ENCODE measurements around the gene C11orf54. TPM values are rescaled to one million over a fixed set of nuclear protein-coding genes. Genes with fewer than 3 reads are reported as not detected.
A peak's percentile ranks its signal among the peaks of the same experiment; 100 is the strongest.

C11orf54 gene
- 23.9 TPM for polyA plus RNA-seq (2013, experiment 1 of 2)
- 27.6 TPM for polyA plus RNA-seq (2013, experiment 2 of 2)

- H3K4me3 ChIP-seq (ENCODE audit: extremely low read depth, insufficient read depth, low read length, poor library complexity, severe bottlenecking): peak within 1 kb of the TSS; percentile 98
- 0% methylated on average over 45 to 57 of the region's 65 CpGs for WGBS, 2 experiments (ENCODE audit: insufficient coverage in 2 of 2)
- peaks cover 10% of the 10 kb centered on the region for H3K4me1 ChIP-seq (ENCODE audit: control insufficient read depth, insufficient read depth, low read length, poor library complexity, severe bottlenecking)
- H3K9me3 ChIP-seq (ENCODE audit: control insufficient read depth, low read length): no peaks in the 10 kb centered on the region
- H3K36me3 ChIP-seq (ENCODE audit: control insufficient read depth, insufficient read depth, low read length): peaks cover 36% of the 10 kb centered on the region
- peak within 1 kb of the TSS; percentile 95 for H3K27ac ChIP-seq (ENCODE audit: low read depth, low read length, severe bottlenecking)
These were observed at the start of gene C11orf54, which contains the start of gene TAF1D for GRCh38 chr11:93741094-93741881. TSS of gene C11orf54 (plus strand) at chr11:93741672. CDS start at chr11:93747394, 5,722 bp downstream. TSS of gene TAF1D (minus strand) at chr11:93741495. CDS start at chr11:93739304, 2,191 bp downstream.

DNA sequence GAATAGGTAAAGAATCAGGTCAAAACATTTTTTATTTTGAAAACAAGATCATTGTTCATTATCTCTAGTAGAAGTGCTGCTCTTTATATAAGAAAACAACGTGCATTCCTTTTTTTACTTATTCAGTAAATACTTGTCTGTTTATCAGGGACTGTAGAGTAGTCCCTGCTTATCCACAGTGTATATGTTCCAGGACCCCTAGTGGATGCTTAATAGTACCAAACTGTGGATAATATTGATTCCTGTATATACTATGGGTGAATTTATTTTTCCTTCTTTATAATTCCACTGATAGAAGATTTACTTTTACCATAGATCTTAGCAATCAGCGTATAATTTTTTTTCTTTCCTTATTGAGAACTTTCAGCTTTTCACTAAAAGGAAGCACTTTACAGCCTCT lies 47.4 kb upstream of the C11orf54 start:
- H3K36me3 ChIP-seq (ENCODE audit: control insufficient read depth, insufficient read depth, low read length): peaks cover 78% of the 10 kb centered on the region
- no CpG with 5 or more reads among the region's 2 CpGs for WGBS, 2 experiments (ENCODE audit: insufficient coverage in 2 of 2)
- H3K4me3 ChIP-seq (ENCODE audit: extremely low read depth, insufficient read depth, low read length, poor library complexity, severe bottlenecking): no peak overlapping the region
- H3K9me3 ChIP-seq (ENCODE audit: control insufficient read depth, low read length): no peaks in the 10 kb centered on the region
- H3K27ac ChIP-seq (ENCODE audit: low read depth, low read length, severe bottlenecking): no peak overlapping the region
- H3K4me1 ChIP-seq (ENCODE audit: control insufficient read depth, insufficient read depth, low read length, poor library complexity, severe bottlenecking): no peaks in the 10 kb centered on the region

DNA sequence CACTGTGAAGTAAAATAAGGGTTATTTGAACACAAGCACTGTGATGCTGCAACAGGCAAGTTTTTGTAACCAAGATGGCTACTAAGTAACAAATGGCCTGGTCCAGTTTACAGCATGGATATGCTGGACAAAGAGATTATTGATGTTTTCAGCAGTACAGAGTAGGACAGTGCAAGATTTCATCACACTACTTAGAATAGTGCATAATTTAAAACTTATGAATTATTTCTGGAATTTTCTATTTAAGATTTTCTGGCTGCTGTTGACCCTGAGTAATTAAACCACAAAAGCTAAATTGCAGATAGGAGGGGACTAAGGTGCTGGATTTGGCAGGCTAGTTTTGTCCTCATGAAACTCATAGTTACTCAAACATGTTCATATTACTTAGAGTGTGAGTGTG lies 46.9 kb upstream of the C11orf54 start:
- H3K36me3 ChIP-seq (ENCODE audit: control insufficient read depth, insufficient read depth, low read length): peaks cover 78% of the 10 kb centered on the region
- no peak overlapping the region for H3K4me3 ChIP-seq (ENCODE audit: extremely low read depth, insufficient read depth, low read length, poor library complexity, severe bottlenecking)
- no peaks in the 10 kb centered on the region for H3K4me1 ChIP-seq (ENCODE audit: control insufficient read depth, insufficient read depth, low read length, poor library complexity, severe bottlenecking)
- no peak overlapping the region for H3K27ac ChIP-seq (ENCODE audit: low read depth, low read length, severe bottlenecking)
- no peaks in the 10 kb centered on the region for H3K9me3 ChIP-seq (ENCODE audit: control insufficient read depth, low read length)

DNA sequence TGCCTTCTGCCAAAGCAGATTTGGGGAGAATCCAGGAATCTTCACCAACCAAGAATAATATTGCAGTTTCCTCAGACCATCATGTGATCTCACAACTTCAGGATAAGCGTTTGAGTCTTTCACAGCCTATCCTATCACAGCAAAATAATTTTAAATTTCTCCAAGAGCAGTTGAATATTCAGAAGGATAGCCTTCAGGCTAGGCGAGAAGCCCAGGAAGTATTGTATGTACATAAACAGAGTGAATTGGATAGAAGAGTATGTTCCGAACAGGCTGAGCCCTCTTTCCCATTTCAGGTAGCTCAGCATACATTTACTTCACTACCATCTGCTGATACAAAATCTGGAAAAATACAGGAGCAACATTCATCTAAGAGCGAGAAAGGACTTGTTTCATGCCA lies 43.9 kb upstream of the C11orf54 start:
- Histone ChIP-seq H3K36me3 (ENCODE audit: control insufficient read depth, insufficient read depth, low read length) (peaks cover 80% of the 10 kb centered on the region), H3K4me3 (ENCODE audit: extremely low read depth, insufficient read depth, low read length, poor library complexity, severe bottlenecking) (no peak overlapping the region), H3K9me3 (ENCODE audit: control insufficient read depth, low read length) (no peaks in the 10 kb centered on the region), H3K4me1 (ENCODE audit: control insufficient read depth, insufficient read depth, low read length, poor library complexity, severe bottlenecking) (no peaks in the 10 kb centered on the region), H3K27ac (ENCODE audit: low read depth, low read length, severe bottlenecking) (no peak overlapping the region)
- WGBS, 2 experiments (ENCODE audit: insufficient coverage in 2 of 2): 100% methylated on average over 1 of the region's 4 CpGs

GRCh38 chr11:93700830-93701229 lies 40.6 kb upstream of the C11orf54 start:
- 89 to 100% methylated on average over 1 to 2 of the region's 3 CpGs for WGBS, 2 experiments (ENCODE audit: insufficient coverage in 2 of 2)
- Histone ChIP-seq H3K9me3 (ENCODE audit: control insufficient read depth, low read length) (no peaks in the 10 kb centered on the region), H3K36me3 (ENCODE audit: control insufficient read depth, insufficient read depth, low read length) (peaks cover 81% of the 10 kb centered on the region)

DNA sequence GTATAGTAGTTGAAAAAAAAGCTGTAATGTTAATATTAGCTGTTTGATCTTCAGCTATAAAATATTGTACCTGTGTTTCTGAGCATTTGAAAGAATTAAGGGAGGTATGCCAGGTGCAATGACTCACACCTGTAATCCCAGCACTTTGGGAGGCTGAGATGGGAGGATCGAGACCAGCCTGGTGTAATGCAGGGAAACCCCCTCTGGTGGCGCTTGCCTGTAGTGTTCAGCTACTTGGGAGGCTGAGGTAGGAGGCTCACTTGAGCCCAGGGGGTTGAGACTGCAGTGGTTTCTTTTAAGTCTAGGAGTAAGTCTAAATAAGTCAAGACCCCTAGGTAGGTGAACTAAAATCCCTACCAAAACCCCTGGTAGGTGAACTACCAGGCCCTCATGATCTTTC lies 37.2 kb upstream of the C11orf54 start:
- H3K27ac ChIP-seq (ENCODE audit: low read depth, low read length, severe bottlenecking): no peak overlapping the region
- H3K4me3 ChIP-seq (ENCODE audit: extremely low read depth, insufficient read depth, low read length, poor library complexity, severe bottlenecking): no peak overlapping the region
- no peaks in the 10 kb centered on the region for H3K4me1 ChIP-seq (ENCODE audit: control insufficient read depth, insufficient read depth, low read length, poor library complexity, severe bottlenecking)
- WGBS, 2 experiments (ENCODE audit: insufficient coverage in 2 of 2): no CpG with 5 or more reads among the region's 2 CpGs
- peaks cover 77% of the 10 kb centered on the region for H3K36me3 ChIP-seq (ENCODE audit: control insufficient read depth, insufficient read depth, low read length)
- H3K9me3 ChIP-seq (ENCODE audit: control insufficient read depth, low read length): peaks cover 5% of the 10 kb centered on the region

More at GRCh38 chr11:93700830-93701229, 40.6 kb upstream of the C11orf54 start:
- no peaks in the 10 kb centered on the region for H3K4me1 ChIP-seq (ENCODE audit: control insufficient read depth, insufficient read depth, low read length, poor library complexity, severe bottlenecking)
- no peak overlapping the region for H3K4me3 ChIP-seq (ENCODE audit: extremely low read depth, insufficient read depth, low read length, poor library complexity, severe bottlenecking)
- H3K27ac ChIP-seq (ENCODE audit: low read depth, low read length, severe bottlenecking): no peak overlapping the region

- WGBS, 2 experiments (ENCODE audit: insufficient coverage in 2 of 2): no CpG with 5 or more reads among the region's 1 CpG
- Histone ChIP-seq H3K4me3 (ENCODE audit: extremely low read depth, insufficient read depth, low read length, poor library complexity, severe bottlenecking) (no peak overlapping the region), H3K36me3 (ENCODE audit: control insufficient read depth, insufficient read depth, low read length) (peaks cover 72% of the 10 kb centered on the region), H3K4me1 (ENCODE audit: control insufficient read depth, insufficient read depth, low read length, poor library complexity, severe bottlenecking) (no peaks in the 10 kb centered on the region), H3K9me3 (ENCODE audit: control insufficient read depth, low read length) (peaks cover 18% of the 10 kb centered on the region), H3K27ac (ENCODE audit: low read depth, low read length, severe bottlenecking) (no peak overlapping the region)
These were observed 31.2 kb upstream of the C11orf54 start for GRCh38 chr11:93710239-93710638.

- Histone ChIP-seq H3K27ac (ENCODE audit: low read depth, low read length, severe bottlenecking) (no peak overlapping the region), H3K9me3 (ENCODE audit: control insufficient read depth, low read length) (peaks cover 18% of the 10 kb centered on the region), H3K4me3 (ENCODE audit: extremely low read depth, insufficient read depth, low read length, poor library complexity, severe bottlenecking) (no peak overlapping the region), H3K36me3 (ENCODE audit: control insufficient read depth, insufficient read depth, low read length) (peaks cover 77% of the 10 kb centered on the region), H3K4me1 (ENCODE audit: control insufficient read depth, insufficient read depth, low read length, poor library complexity, severe bottlenecking) (no peaks in the 10 kb centered on the region)
These were observed 28.8 kb upstream of the C11orf54 start for GRCh38 chr11:93712678-93713077.

DNA sequence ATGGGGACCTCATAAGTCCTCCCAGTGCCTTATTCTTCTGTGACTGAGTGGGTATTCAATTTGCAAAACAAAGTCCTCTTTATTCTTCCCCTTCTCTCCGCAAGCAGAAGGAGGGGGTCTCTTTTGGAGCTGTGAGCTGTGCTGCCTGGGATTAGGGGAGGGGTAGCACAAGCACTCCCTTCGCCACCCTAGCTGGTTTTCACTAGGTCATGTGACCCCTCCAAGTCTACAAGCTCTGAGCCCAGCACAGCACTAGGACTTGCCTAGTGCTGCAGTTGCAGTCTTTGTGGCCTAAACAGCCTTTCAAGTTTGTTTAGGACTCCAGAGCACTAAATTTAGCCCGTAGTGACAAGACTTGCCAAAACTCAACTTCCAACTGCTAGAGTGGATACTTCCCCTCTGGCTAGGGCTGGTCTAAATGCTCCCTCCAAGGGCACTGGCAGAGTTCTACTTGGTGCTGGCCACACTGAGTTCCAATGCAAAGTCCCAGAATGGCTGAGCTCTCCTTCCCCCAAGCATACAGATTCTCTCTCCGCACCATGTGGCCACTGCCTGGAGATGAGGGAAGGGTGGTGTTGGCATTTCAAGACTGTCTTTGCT lies 25.6 kb upstream of the C11orf54 start:
- Histone ChIP-seq H3K36me3 (ENCODE audit: control insufficient read depth, insufficient read depth, low read length) (peaks cover 68% of the 10 kb centered on the region), H3K27ac (ENCODE audit: low read depth, low read length, severe bottlenecking) (no peak overlapping the region), H3K4me3 (ENCODE audit: extremely low read depth, insufficient read depth, low read length, poor library complexity, severe bottlenecking) (no peak overlapping the region), H3K9me3 (ENCODE audit: control insufficient read depth, low read length) (no peaks in the 10 kb centered on the region), H3K4me1 (ENCODE audit: control insufficient read depth, insufficient read depth, low read length, poor library complexity, severe bottlenecking) (no peaks in the 10 kb centered on the region)
- 92 to 100% methylated on average over 1 to 2 of the region's 4 CpGs for WGBS, 2 experiments (ENCODE audit: insufficient coverage in 2 of 2)

- Histone ChIP-seq H3K36me3 (ENCODE audit: control insufficient read depth, insufficient read depth, low read length) (peaks cover 72% of the 10 kb centered on the region), H3K27ac (ENCODE audit: low read depth, low read length, severe bottlenecking) (no peak overlapping the region), H3K4me3 (ENCODE audit: extremely low read depth, insufficient read depth, low read length, poor library complexity, severe bottlenecking) (no peak overlapping the region), H3K4me1 (ENCODE audit: control insufficient read depth, insufficient read depth, low read length, poor library complexity, severe bottlenecking) (no peaks in the 10 kb centered on the region), H3K9me3 (ENCODE audit: control insufficient read depth, low read length) (no peaks in the 10 kb centered on the region)
- WGBS, 2 experiments (ENCODE audit: insufficient coverage in 2 of 2): 100% methylated on average over 1 of the region's 1 CpG; no CpG with 5 or more reads in 1 of the 2 experiments
These were observed 24.0 kb upstream of the C11orf54 start for GRCh38 chr11:93717501-93717900.

DNA sequence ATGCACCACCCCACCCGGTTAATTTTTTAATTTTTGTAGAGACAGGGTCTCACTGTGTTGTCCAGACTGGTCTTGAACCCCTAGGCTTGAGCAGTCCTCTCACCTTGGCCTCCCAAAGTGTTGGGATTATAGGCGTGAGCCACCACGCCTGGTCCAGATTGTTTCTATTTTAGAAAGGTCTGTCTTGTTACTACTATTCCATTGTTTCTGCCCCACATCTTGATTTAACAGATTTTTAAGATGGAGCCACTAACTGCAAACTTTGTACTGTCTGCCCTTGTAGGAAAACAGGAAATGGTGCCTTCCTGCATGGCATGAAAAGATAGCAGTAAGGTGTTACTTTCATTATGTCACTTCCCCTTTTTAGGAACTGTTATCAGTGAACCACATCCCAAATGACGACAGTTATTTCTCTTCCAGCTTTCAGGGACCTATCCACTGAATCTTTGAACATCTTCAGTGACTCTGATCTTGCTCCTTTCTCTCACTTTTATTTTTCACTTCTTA lies 23.4 kb upstream of the C11orf54 start:
- Histone ChIP-seq H3K4me3 (ENCODE audit: extremely low read depth, insufficient read depth, low read length, poor library complexity, severe bottlenecking) (no peak overlapping the region), H3K36me3 (ENCODE audit: control insufficient read depth, insufficient read depth, low read length) (peaks cover 78% of the 10 kb centered on the region), H3K4me1 (ENCODE audit: control insufficient read depth, insufficient read depth, low read length, poor library complexity, severe bottlenecking) (no peaks in the 10 kb centered on the region), H3K27ac (ENCODE audit: low read depth, low read length, severe bottlenecking) (peak overlapping the region; percentile 29), H3K9me3 (ENCODE audit: control insufficient read depth, low read length) (no peaks in the 10 kb centered on the region)
- WGBS, 2 experiments (ENCODE audit: insufficient coverage in 2 of 2): 66 to 78% methylated on average over 2 to 3 of the region's 4 CpGs

Data from mesodermal cell (in vitro differentiated cells).